HG03571 (cell line): ENCODE results near the gene TPD52L1.

ENCODE experiments used
- ATAC-seq: cut with Tn5 transposase; IDR thresholded peaks from one replicate; pipeline ENCODE4 v1.9.1; 2021; ENCODE audit not compliant: unreplicated experiment

The TPD52L1 gene

GRCh38 chr6:125236536-125237327 lies 83.2 kb downstream of the TPD52L1 start:
- ATAC-seq = no peak

- ATAC-seq = no peak
These were observed 84.2 kb downstream of the TPD52L1 start for GRCh38 chr6:125237764-125238163.

GRCh38 chr6:125245109-125245508 lies 91.5 kb downstream of the TPD52L1 start:
- ATAC-seq = no peak

GRCh38 chr6:125245523-125246264 lies 92.1 kb downstream of the TPD52L1 start:
- no peak for ATAC-seq

- no peak for ATAC-seq
These were observed 93.0 kb downstream of the TPD52L1 start for GRCh38 chr6:125246566-125246965.

GRCh38 chr6:125248136-125248535 lies 94.6 kb downstream of the TPD52L1 start:
- ATAC-seq = no peak

- no peak for ATAC-seq
These were observed 96.9 kb downstream of the TPD52L1 start for GRCh38 chr6:125250511-125250910.

GRCh38 chr6:125251516-125252220 lies 98.1 kb downstream of the TPD52L1 start:
- no peak for ATAC-seq

- no peak for ATAC-seq
These were observed 99.3 kb downstream of the TPD52L1 start for GRCh38 chr6:125252891-125253290.

GRCh38 chr6:125253881-125254280 lies 100.3 kb downstream of the TPD52L1 start:
- no peak for ATAC-seq

- no peak for ATAC-seq
These were observed 100.7 kb downstream of the TPD52L1 start for GRCh38 chr6:125254321-125254720.

GRCh38 chr6:125255201-125255600 lies 101.6 kb downstream of the TPD52L1 start:
- no peak for ATAC-seq

GRCh38 chr6:125257351-125257750 lies 103.8 kb downstream of the TPD52L1 start:
- no peak for ATAC-seq

GRCh38 chr6:125258651-125259353 lies 105.2 kb downstream of the TPD52L1 start:
- no peak for ATAC-seq

GRCh38 chr6:125259354-125259736 lies 105.8 kb downstream of the TPD52L1 start:
- ATAC-seq = no peak

- no peak for ATAC-seq
These were observed 108.7 kb downstream of the TPD52L1 start for GRCh38 chr6:125262016-125263013.

GRCh38 chr6:125264476-125264875 lies 110.9 kb downstream of the TPD52L1 start:
- no peak for ATAC-seq

- ATAC-seq = no peak
These were observed 114.4 kb downstream of the TPD52L1 start for GRCh38 chr6:125267806-125268523.

- no peak for ATAC-seq
These were observed 115.2 kb downstream of the TPD52L1 start for GRCh38 chr6:125268765-125269164.
